ENCODE measurements around the gene GSTCD.

DNA sequence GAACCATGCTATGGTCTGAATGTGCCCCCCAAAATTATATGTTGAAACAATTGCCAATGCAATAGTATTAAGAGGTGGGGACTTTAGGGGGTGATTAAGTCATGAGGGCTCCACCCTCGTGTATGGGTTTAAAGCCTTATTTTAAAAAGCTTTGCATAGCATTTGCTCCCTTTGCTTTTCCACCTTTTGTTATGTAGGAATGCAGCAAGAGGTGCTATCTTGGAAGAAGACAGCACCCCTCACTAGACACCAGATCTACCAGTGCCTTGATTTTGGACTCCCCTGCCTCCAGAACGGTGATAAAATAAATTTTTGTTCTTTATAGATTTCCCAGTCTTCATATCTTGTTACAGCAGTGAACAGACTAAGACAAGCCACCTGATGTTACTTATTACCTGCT is 163.4 kb downstream of the GSTCD start:
- TF ChIP-seq, protein P1, sequence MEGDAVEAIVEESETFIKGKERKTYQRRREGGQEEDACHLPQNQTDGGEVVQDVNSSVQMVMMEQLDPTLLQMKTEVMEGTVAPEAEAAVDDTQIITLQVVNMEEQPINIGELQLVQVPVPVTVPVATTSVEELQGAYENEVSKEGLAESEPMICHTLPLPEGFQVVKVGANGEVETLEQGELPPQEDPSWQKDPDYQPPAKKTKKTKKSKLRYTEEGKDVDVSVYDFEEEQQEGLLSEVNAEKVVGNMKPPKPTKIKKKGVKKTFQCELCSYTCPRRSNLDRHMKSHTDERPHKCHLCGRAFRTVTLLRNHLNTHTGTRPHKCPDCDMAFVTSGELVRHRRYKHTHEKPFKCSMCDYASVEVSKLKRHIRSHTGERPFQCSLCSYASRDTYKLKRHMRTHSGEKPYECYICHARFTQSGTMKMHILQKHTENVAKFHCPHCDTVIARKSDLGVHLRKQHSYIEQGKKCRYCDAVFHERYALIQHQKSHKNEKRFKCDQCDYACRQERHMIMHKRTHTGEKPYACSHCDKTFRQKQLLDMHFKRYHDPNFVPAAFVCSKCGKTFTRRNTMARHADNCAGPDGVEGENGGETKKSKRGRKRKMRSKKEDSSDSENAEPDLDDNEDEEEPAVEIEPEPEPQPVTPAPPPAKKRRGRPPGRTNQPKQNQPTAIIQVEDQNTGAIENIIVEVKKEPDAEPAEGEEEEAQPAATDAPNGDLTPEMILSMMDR (IDR thresholded peaks at IDR 0.05), result no peak
- TF ChIP-seq EZH2 (IDR thresholded peaks at IDR 0.05) (no peak), EZH2phosphoT487 (IDR thresholded peaks at IDR 0.05) (no peak)

Measured in neural progenitor cell (in vitro differentiated cells).